Stimulated activated naive CD8-positive, alpha-beta T cell treated with anti-CD3 and anti-CD28 coated beads, Interleukin-15, Interleukin-2, amounts not matched to agents 100 ng/mL and 50 ng/mL, for 24 hours (primary cell): ENCODE results near the gene RLBP1.

Experiments
- H3K27ac Mint-ChIP-seq: one replicate; pipeline ENCODE4 v1.8.0; 2021; ENCODE audit warnings: mild to moderate bottlenecking, mixed read lengths
- H3K27me3 Mint-ChIP-seq: one replicate; pipeline ENCODE4 v1.8.0; 2021; ENCODE audit warnings: mixed read lengths
- H3K36me3 Mint-ChIP-seq: one replicate; pipeline ENCODE4 v1.8.0; 2021; ENCODE audit warnings: low read depth, mixed read lengths
- H3K4me1 Mint-ChIP-seq: one replicate; pipeline ENCODE4 v1.8.0; 2021; ENCODE audit warnings: low read depth, mixed read lengths
- H3K4me3 Mint-ChIP-seq: one replicate; pipeline ENCODE4 v1.8.0; 2021; ENCODE audit warnings: mild to moderate bottlenecking, mixed read lengths
- H3K9me3 Mint-ChIP-seq: one replicate; pipeline ENCODE4 v1.8.0; 2021; ENCODE audit warnings: mixed read lengths

The RLBP1 gene

GRCh38 chr15:89177116-89177515, 44.3 kb downstream of the RLBP1 start:
- Mint-ChIP-seq H3K36me3 (peaks cover 44% of the 10 kb centered on the region), H3K27ac (no peak overlapping the region), H3K4me1 (peaks cover 44% of the 10 kb centered on the region), H3K9me3 (no peaks in the 10 kb centered on the region), H3K4me3 (no peak overlapping the region), H3K27me3 (no peaks in the 10 kb centered on the region)

GRCh38 chr15:89175617-89176191, 45.7 kb downstream of the RLBP1 start:
- Mint-ChIP-seq H3K27me3 (no peaks in the 10 kb centered on the region), H3K36me3 (peaks cover 34% of the 10 kb centered on the region), H3K9me3 (no peaks in the 10 kb centered on the region), H3K4me3 (no peak overlapping the region), H3K4me1 (peaks cover 35% of the 10 kb centered on the region), H3K27ac (no peak overlapping the region)

DNA sequence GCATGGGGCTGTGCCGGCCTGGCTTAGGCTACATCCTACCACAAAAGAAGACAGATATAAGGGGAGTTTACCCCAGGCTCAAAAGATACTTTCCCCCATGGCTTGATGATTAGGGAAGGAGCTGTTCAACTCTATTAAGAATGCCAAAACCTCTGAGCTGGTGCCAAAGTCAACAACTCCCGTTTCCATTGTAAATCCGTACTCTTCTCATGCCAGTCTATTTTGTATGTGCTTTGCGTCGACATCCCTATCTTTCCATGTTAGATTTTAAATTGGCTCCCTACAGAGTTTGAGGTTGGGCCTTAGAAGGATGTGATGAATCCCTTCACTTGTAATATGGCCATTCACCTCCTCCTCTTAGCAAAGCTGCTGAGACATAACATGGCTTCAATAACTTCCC, 46.9 kb downstream of the RLBP1 start:
- Mint-ChIP-seq H3K4me1 (peaks cover 32% of the 10 kb centered on the region), H3K36me3 (peaks cover 36% of the 10 kb centered on the region), H3K27ac (peak overlapping the region; percentile 55)

GRCh38 chr15:89172921-89173320, 48.5 kb downstream of the RLBP1 start:
- H3K9me3 Mint-ChIP-seq, result no peaks in the 10 kb centered on the region
- no peak overlapping the region for H3K4me3 Mint-ChIP-seq
- H3K27ac Mint-ChIP-seq, result no peak overlapping the region
- H3K4me1 Mint-ChIP-seq, result peaks cover 34% of the 10 kb centered on the region
- peaks cover 25% of the 10 kb centered on the region for H3K36me3 Mint-ChIP-seq
- H3K27me3 Mint-ChIP-seq, result no peaks in the 10 kb centered on the region

More for the DNA sequence above, 46.9 kb downstream of the RLBP1 start:
- no peak overlapping the region for H3K4me3 Mint-ChIP-seq
- H3K9me3 Mint-ChIP-seq, result no peaks in the 10 kb centered on the region
- no peaks in the 10 kb centered on the region for H3K27me3 Mint-ChIP-seq

GRCh38 chr15:89171136-89172072, 50.0 kb downstream of the RLBP1 start:
- Mint-ChIP-seq H3K36me3 (peaks cover 16% of the 10 kb centered on the region), H3K27ac (no peak overlapping the region), H3K9me3 (no peaks in the 10 kb centered on the region), H3K4me1 (peaks cover 40% of the 10 kb centered on the region), H3K27me3 (no peaks in the 10 kb centered on the region), H3K4me3 (no peak overlapping the region)

DNA sequence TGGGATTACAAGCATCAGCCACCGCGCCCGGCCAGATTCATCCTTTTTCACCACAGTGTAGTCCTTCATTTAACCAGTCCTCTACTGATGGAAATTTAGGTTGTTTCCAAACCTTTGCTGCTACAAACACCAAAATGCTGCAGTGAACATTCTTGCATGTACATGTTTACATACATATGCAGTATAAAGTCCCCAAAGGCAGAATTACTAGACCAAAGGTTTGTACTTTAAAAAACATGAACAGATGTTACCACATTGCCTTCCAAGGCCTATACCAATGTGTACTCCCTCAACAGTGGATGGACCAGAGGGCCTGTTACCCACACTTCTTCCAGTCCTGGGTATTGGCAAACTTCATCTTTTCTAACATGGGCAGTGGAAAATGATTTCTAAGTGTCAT, 51.0 kb downstream of the RLBP1 start:
- H3K4me1 Mint-ChIP-seq, result peaks cover 49% of the 10 kb centered on the region
- H3K4me3 Mint-ChIP-seq, result no peak overlapping the region
- H3K27ac Mint-ChIP-seq, result no peak overlapping the region

GRCh38 chr15:89168316-89168833, 53.0 kb downstream of the RLBP1 start:
- no peaks in the 10 kb centered on the region for H3K9me3 Mint-ChIP-seq
- peaks cover 20% of the 10 kb centered on the region for H3K36me3 Mint-ChIP-seq
- peak overlapping the region; percentile 96 for H3K27ac Mint-ChIP-seq
- H3K27me3 Mint-ChIP-seq, result no peaks in the 10 kb centered on the region
- peaks cover 49% of the 10 kb centered on the region for H3K4me1 Mint-ChIP-seq
- peak overlapping the region; percentile 75 for H3K4me3 Mint-ChIP-seq

More for the DNA sequence above, 51.0 kb downstream of the RLBP1 start:
- Mint-ChIP-seq H3K9me3 (no peaks in the 10 kb centered on the region), H3K36me3 (peaks cover 19% of the 10 kb centered on the region), H3K27me3 (no peaks in the 10 kb centered on the region)

DNA sequence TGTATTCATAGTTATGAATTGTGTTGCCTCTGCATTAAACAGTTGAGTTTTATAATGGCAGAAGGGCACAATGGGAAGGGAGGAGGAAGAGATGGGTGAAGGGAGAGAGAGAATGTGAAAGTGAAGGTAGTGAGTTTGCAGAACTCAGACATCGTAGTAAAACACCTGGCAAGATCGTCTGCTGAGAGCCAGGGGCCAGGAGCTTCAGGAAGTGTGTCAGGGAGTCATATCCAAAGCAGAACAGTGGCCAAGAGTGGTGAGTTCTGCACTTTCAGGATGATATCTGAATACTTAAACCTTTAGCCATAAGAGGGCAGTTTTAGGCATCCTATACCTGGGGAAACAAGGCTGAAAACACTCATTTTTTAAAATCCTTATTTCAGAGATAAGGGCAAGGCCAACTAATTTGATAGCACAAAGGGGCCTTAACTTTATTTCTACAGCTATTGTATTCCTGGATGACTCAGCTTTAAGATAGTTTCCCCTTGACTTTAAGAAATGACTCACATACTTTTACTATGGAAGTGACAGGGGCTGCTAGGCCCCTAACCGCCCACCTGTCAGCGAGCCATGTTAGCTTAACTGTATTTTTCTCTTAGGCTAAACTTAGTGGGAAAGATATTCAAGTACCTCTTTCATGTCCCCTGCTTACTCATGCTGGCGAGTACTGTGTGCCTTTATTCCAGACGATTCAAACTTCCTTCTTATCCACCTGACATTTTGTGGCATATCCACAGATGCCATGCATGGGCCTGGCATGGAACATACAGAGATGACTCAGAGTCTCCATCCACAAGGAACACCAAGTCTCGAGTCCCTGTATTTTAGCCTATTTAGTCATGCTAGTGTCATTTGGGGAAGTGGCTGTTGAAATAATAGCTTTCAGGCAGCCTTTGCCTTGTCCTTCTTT, 53.9 kb downstream of the RLBP1 start:
- Mint-ChIP-seq H3K4me3 (peak overlapping the region; percentile 75), H3K27ac (peak overlapping the region; percentile 96)

DNA sequence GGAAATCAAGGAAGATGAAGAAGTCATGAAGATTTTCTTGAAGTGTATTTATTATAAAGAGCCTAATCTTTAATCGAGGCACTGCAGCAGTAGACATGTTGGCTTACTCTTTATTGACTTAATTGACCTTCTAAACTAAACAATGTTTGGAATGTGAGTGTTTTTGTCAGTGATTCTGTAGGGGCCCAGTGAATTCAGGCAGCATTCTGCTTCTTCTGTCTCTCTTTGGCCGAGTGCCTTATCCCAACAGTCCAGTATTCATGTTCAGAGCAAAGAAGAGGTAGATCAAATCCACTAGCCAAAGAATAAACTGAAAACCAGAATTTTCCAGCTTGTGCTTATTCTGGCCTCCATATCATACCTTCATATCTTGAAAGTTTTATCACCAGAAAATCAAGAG, 55.7 kb downstream of the RLBP1 start:
- Mint-ChIP-seq H3K4me3 (no peak overlapping the region), H3K27ac (peak overlapping the region; percentile 63), H3K4me1 (peaks cover 49% of the 10 kb centered on the region), H3K36me3 (peaks cover 20% of the 10 kb centered on the region), H3K9me3 (no peaks in the 10 kb centered on the region), H3K27me3 (no peaks in the 10 kb centered on the region)

More for the DNA sequence above, 53.9 kb downstream of the RLBP1 start:
- no peaks in the 10 kb centered on the region for H3K27me3 Mint-ChIP-seq
- peaks cover 49% of the 10 kb centered on the region for H3K4me1 Mint-ChIP-seq
- peaks cover 20% of the 10 kb centered on the region for H3K36me3 Mint-ChIP-seq
- no peaks in the 10 kb centered on the region for H3K9me3 Mint-ChIP-seq

- H3K4me1 Mint-ChIP-seq, result peaks cover 43% of the 10 kb centered on the region
- H3K27ac Mint-ChIP-seq, result no peak overlapping the region
- no peak overlapping the region for H3K4me3 Mint-ChIP-seq
- no peaks in the 10 kb centered on the region for H3K27me3 Mint-ChIP-seq
- H3K9me3 Mint-ChIP-seq, result no peaks in the 10 kb centered on the region
- peaks cover 15% of the 10 kb centered on the region for H3K36me3 Mint-ChIP-seq
Measured at GRCh38 chr15:89164712-89165211, 56.6 kb downstream of the RLBP1 start.

DNA sequence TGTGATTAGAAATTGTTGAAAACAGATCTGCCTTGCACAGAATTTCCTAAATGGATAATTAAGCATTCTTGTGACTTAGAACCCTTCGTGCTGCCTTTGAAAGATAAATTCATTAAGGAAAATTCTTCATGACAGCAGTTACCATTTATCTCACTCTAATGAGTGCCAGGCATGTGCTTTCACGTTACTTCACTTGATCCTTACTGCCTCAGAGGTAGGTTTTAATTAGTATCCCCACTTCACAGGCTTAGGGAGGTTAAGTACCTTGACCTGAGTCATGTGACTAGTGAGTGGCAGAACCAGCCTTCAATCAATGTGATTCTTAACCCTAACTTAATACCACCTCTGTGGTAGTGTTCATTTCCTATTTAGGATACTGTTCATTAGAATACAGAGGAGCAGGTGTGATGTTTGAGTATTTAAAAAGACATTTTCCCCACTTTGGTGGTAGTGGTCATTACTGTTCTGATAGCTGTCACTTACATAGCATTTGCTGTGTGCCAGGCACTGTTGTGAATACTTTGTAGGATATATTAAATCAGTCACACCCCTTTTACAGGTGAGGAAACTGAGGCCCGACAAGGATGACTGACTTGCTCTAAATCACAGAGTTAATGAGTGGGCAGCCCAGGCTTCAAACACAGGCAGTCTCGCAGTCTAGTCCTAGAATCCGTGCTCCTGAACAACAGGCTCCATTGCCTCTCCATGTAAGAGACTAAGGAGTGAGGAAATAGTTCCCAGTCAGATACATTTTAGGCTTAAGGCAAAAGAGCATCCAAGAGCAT, 57.9 kb downstream of the RLBP1 start:
- Mint-ChIP-seq H3K27me3 (no peaks in the 10 kb centered on the region), H3K36me3 (peaks cover 24% of the 10 kb centered on the region), H3K27ac (no peak overlapping the region), H3K4me1 (peaks cover 30% of the 10 kb centered on the region), H3K9me3 (no peaks in the 10 kb centered on the region), H3K4me3 (no peak overlapping the region)

DNA sequence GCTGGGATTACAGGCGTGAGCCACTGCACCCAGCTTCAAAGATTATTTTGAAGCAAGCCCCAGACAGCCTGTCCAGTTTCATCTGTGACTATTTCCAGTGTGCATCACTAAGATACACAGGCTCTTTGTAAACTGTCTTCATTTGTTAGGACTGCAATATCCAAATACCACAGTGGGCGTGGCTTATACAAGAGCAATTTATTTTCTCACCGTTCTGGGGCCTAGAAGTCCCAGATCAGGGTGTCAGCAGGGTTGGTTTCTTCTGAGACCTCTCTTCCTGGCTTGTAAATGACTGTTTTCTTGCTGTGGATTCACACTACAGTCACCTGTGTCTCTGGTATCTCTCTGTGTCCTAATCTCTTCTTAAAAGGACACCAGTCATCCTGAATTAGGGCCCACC, 59.7 kb downstream of the RLBP1 start:
- Mint-ChIP-seq H3K4me3 (no peak overlapping the region), H3K36me3 (peaks cover 34% of the 10 kb centered on the region), H3K4me1 (peaks cover 12% of the 10 kb centered on the region), H3K9me3 (no peaks in the 10 kb centered on the region), H3K27me3 (no peaks in the 10 kb centered on the region), H3K27ac (no peak overlapping the region)
